NCI-H510A (cell line): Measurements from ENCODE around the gene SPON1.
"Not testable (repeated sequence)": the region's sequence is repeated elsewhere in the genome, so short reads cannot be mapped to it uniquely, and the experiment has no call there.

Source experiments
- DNase-seq: peaks from one replicate; lab custom pipeline; 2025; lab: John Stamatoyannopoulos, UW

The SPON1 gene

DNA sequence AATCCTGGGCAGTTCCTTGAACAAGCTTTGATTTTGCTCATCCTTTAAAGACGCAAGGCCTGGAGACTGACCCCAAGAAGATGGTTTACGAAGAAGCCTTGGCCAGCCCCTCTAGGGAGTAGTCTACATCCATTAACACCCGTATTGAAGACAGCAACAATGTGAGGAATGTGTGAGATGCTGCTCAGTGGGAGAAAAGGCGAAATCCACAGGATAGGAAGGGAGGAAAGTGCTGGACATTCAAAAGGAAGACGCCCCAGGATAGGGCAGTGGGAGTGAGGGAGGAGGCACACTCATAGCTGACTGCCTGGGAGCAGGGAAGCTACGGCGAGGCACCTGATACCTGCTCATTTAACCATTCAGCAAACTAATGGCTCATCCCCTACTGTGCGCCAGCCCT is 282.4 kb downstream of the SPON1 start:
- no peak for DNase-seq

DNA sequence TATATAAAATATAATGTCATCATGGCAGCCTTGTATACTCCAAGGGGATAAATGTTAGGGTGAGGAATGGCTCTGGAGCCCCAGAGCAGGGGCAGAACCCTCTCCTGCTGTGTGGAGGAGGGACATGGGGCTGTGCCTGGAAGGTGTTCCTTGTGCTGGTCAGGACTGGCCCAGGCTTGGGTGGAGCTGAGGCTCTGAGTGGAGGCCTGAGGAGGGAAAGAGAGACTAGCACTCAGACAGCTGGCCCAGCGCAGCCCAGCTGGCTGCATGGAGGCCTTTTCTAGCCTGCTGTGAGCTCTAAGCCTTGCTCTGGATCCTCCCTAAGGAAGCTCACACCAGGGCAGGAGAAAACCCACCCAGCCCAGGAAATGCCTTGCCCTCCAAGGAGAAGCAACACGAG is 282.9 kb downstream of the SPON1 start:
- no peak for DNase-seq

DNA sequence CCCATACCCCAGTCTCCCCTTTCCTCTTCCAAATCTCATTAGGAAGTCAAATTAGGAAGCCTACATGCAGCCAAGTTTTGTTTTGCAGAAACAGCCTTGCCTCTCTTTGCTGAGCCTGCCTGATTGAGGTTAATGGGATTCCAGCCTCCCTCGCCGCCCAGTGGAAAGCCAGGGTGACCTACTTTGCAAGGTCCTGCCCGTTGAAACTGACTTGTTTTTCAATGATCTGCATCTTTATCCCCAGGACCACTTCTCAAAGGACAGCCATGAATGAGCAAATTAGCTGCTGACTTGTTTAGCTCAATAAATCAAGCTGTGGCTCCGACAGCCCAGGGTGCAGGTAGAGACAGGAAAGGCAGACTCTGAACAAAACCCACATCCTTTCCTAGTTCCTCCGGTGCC is 286.1 kb downstream of the SPON1 start:
- no peak for DNase-seq

DNA sequence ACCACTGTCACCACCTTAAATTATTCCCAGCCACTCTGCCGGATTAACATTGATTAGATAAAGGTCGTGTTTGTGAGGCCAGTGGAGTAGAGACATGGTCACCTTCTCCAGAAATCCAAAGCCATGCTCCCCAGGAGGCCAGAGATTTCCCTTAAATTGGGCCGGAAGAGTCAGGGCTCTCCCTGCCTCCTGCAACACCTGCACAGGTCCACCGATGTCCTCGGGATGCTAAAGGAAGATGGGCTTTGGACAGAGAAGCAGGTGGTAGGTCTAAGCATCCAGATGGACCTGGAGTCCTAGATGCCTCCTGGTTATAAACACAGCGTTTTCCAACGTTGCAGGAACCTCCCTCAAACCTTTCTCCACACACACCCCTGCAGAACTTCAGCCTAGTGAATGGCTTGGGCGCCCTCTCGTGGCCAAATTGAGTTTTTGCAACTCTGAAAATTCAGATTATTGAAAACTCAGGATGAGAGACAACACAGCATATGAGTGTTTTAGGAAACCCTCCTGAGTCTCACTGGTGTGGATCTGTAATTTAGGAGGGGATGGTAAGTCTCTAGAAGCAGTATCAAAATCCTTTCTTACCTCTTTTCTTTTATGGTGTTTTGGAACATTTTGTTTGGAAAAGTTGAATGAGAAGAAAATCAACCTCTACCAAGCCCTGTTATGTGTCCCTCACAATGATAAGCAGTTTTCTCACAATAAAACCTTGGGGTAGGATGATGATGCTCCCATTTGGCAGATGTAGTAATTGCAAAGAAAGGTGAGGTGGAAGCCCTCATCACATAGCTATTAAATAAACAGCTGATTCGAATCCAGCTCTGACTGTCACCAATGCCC is 286.8 kb downstream of the SPON1 start:
- DNase-seq, result peak; percentile 43

DNA sequence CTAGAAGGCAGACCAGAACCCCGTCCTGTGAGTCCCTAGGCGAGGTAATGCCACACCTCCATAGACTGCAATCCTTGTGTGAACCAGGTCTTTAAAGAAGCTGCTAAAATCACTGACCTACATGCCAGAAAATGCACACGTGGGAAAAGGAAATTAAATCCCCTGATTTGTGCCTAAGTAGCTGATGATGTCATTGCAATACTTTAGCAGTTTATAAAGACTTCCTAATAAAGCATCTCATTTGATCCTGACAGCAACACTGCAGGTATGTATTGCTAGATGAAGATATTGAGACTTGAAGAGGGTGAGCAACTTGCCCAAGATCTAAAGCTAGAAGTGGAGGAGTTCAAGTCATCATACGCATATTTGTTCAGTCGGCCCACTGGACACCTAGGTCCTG is 289.2 kb downstream of the SPON1 start:
- DNase-seq, result no peak

DNA sequence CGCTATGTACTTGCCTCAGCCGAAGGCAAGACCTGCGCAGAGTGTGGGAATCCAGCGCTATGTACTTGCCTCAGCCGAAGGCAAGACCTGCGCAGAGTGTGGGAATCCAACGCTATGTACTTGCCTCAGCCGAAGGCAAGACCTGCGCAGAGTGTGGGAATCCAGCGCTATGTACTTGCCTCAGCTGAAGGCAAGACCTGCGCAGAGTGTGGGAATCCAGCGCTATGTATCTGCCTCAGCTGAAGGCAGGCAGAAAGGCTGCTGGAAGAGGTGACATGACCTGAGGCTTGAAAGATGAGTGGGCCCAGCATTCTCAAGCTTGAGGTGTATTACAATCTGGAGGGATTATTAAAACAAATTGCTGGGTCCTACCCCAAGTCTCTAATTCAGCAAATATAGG is 290.0 kb downstream of the SPON1 start:
- DNase-seq, result not testable (repeated sequence)

DNA sequence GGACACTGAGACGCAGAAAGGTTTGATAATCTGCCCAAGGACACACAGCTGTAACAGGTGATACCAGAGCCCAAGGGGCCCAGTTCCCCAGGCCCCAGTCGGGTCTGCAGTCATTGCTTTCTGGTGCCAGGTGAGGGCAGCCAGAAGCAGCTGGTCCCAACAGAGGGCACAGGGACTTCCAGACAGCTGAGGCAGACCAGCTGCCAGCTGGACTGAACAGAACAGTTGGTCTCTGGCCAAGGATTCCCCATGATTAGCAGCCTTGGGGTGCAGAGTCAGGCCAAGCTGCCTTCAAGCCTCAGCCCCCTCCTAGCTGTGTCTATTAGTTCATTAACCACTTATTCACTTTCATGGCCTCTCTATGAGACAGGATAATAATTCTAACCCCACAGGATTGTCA is 290.9 kb downstream of the SPON1 start:
- DNase-seq, result no peak

DNA sequence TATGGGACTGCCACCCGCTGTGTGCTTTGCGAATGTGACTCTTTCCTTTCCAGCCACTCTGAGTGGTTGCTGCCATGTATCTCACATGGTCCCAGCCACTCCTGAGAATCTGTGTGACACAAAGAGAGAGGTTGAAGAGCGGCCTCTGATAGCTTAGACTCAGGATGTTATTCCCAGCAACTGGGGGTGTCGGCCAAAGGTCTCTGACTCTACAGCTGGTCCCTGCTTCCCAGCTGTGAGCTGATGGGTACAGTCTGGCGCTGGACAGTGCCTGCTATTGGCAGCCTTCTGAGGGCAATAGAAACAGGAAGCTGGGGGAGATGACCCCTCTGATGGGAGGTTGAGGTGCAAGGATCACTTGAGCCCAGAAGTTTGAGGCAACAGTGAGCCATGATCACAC is 291.3 kb downstream of the SPON1 start:
- no peak for DNase-seq

DNA sequence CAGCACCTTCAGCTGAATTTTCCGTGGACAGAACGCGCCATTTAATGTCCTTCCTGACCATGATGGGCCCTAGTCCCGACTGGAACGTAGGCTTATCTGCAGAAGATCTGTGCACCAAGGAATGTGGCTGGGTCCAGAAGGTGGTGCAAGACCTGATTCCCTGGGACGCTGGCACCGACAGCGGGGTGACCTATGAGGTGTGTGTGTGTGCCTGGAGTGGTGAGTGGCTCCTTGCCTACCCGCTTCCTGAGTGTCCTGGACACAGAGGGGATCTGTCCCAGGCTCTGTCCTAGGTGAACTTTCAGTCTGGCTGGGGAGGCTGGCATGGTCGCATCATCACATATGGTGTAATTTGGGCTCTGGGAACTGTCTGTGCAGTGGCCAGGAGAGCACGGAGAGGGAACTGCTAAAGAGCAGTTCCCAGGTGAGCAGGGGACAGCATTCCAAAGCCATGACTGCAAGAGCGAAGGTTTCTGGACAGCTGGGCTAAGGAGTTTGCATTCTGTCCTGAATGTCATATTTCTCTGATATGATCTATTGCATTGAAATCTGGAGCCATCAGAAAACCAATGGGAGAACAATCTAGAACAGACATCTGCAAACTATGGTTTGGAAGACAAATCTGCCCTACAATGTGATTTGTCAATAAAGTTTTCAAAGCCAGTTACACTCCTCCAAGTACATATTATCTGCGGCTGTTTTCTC is 292.2 kb downstream of the SPON1 start:
- no peak for DNase-seq

DNA sequence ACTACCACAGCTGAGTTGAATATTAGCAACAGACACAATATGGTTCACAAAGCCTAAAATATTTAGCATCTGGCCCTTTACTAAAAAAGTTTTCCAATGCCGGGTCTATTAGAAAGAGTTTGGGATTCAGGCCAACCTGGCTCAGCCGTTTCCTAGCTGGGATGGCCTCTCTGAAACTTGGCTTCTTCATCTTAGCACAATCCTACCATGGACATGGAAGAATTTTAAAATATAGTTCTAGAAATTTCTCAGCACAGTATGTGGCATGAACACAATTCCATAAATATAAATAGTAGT is 292.7 kb downstream of the SPON1 start:
- no peak for DNase-seq

DNA sequence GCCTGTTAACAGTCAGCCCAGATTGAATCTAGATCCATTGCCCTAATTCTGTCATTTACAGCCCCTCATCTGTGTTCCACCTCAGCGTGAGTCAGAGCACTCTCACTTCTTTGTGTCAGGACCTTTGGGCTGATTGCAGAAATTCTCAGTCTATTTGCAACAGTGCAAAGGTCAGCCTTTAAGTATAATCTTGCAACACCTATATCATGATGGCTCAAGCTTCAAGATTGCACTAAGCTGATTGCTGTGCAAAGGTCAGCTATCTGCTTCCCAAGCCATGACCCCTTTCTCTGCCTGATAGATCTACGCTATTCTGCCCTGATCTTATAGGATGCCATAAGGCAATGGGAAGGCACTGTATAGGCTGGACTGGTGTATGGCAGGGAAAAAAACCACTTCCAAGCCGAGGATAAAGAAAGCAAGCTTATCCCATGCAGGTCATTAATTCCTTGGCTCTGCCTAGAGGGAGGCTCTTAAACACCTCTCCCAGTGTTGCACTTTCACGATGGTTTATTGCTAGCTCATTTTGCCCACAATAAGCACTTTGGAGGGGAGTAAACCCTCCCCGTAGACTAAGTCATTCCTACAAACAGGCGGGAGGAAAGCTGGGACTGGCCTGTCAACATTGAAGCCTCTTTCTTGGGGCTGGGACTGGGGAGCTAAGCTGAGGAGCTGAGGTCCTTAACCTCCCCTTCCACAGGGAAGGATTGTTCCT is 295.9 kb downstream of the SPON1 start:
- no peak for DNase-seq

DNA sequence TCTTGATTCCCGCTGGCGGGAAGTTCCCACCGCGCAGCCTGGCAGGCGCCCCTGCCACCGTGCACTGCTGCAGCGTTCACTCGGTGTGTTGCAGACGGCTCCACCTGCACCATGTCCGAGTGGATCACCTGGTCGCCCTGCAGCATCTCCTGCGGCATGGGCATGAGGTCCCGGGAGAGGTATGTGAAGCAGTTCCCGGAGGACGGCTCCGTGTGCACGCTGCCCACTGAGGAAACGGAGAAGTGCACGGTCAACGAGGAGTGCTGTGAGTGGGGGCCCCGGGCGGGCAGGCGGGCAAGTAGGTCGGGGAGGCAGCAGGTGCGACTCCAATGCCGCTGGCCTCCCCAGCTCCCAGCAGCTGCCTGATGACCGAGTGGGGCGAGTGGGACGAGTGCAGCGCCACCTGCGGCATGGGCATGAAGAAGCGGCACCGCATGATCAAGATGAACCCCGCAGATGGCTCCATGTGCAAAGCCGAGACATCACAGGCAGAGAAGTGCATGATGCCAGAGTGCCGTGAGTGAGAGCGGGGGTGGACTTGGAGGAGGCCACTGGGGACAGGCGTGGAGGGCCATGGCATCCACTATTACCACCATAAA is 296.8 kb downstream of the SPON1 start:
- DNase-seq, result no peak

DNA sequence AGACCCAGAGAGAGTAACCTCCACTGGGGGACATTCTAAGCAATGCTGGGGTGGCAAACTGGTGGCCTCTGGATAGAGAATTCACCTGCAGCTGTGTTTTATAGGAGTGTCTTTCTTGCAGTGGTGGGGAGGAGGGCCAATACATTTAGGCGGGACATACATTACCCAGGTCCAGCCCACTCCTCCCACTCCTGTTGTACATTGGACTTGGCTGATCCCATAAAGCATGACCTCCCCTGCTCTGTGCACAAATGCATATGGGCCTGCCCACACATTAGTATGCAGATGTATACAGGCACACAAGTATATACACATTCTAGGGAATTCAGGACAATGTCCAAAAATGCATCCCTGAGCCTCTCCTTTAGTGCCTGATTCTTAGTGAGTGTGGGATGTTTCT is 297.4 kb downstream of the SPON1 start:
- DNase-seq, result no peak

DNA sequence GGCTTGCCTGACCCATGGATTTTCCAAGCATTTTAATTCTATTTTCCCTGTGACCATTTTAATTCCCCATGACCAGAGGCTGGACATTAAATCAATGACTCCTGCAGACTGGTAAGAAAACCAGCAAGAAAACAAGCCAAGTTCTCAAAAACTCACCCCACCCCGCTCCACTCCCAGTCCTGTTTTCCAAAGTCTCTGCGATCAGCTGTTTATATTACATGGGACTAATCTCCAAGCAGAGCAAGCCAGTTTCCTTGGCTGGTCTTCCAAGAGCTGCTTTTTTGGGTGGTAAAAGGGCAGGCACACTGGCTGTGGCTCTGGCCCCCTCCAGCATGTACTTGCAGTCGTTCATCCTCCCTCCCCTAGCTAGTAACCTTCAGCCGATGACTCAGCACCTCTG is 298.5 kb downstream of the SPON1 start:
- DNase-seq, result no peak

DNA sequence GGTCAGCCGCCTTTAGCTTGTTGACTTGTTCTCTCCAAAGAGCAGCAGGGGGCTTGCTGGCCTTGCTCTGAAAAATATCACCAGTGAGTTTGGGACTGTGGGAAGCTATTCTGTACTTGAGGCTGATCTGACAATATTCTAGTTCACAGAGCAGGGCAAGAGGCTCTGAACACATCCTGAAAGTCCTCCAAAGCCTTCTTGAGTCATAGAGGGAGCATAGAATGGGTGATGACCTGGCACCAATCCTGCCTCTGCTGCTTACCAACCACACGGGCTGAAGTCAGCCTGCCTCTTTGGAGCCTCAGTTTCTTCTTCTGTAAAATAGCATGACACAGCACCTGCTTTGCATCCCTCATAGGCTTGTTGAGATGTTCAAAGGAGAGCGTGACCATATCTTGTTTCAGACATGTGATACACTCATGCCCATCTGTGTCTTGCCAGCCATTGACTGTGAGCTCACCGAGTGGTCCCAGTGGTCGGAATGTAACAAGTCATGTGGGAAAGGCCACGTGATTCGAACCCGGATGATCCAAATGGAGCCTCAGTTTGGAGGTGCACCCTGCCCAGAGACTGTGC is 299.8 kb downstream of the SPON1 start:
- DNase-seq, result no peak

DNA sequence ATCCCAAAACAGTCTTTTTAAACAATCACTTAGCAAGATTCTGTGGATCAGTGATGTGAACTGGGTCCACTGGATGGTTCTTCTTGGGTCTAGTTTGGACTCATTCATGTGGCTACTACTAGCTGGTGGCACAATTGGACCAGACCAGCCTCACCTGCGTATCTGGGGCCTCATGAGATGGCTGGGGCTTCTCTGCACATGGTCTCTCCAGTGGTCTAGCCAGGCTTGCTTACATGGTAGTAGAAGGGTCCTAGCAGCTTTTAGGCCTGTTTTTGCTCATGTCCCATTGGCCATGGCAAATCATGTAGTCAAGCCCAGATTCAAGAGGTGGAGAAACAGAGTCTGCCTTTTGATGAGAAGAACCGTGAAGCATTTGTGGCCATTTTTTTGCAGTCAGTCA is 302.4 kb downstream of the SPON1 start:
- no peak for DNase-seq

DNA sequence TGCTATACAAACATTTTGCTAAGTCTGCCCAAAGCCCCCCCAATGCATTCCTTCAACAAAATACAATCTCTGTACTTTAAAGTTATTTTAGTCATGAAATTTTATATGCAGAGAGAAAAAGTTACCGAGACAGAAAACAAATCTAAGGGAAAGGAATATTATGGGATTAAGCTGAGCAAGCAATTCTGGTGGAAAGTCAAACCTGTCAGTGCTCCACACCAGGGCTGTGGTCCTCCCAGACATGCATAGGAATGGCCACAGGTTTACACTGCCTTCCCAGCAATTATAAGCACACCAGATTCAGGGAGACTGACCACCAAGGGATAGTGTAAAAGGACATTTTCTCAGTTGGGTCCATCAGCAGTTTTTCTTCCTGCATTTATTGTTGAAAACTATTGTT is 304.1 kb downstream of the SPON1 start:
- no peak for DNase-seq

DNA sequence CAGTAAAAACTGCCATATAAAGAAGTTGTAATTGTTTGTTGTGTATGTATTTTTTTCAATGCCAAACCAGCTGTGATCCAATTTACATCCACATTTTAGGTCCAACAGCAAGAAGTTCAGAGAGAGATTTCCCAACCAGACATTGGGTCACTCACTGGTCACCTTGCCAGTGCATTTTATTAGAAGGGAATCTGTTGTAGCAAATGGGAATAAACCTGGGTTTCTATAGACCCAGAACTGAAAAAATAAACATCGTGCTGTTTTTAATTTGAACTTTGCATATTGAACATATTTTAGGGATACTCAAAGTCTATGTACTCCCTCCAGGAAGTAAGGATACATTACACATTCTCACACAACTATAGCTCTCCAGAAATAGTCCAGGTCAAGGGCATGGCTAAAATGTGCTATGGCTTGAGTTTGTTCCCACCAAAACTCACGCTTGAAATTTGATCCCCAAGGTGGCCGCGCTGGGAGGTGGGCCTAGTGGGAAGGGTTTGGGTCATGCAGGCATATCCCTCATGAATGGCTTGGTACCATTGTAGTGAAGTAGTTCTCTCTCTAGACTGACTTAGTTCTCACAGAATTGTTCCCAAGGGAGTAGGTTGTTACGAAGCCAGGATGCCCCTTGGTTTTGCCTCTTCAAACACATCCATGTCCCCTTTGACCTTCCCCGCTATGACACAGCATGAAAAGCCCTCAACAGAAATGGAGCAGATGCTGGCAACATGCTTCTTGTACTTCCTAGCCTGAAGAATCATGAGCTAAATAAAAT is 305.5 kb downstream of the SPON1 start:
- DNase-seq, result no peak

DNA sequence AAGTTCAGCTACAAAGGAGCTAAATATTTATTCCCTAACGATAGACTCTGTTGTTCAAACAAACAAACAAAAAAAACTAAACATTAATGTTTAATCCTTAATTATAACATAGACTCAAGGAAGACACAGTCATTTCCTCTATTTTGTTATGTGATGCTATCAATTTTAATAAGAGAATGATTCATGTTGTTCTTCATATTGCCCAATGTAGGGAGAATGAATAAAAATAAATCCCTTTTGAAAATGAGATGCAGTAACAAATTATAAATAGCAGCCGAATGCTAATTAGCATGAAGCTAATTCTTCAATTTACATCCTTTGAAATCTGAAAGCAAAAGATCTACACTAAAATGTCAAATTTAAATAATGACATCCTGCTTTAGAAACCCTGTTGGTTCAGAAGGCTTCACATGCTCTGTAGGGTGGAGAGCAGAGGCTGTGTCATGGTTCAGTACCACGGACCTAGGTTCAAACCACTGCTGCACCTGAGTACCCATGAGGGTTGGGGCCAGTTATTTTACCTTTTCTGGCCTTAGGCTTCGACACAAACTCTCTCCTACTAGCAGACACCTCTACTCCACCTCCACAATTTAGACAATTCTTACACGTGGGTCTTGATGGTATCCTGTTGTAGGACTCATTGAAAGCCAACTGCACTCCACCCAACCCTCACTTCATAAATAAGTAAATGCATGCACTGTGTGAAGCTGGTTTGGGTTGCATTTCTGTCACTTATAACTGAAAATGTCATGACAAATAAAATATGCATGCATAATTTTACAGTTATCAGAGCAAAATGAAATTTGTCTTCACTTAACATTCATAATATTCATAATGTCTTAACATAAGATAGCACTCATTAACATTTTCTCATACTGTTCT is 307.4 kb downstream of the SPON1 start:
- DNase-seq, result no peak

DNA sequence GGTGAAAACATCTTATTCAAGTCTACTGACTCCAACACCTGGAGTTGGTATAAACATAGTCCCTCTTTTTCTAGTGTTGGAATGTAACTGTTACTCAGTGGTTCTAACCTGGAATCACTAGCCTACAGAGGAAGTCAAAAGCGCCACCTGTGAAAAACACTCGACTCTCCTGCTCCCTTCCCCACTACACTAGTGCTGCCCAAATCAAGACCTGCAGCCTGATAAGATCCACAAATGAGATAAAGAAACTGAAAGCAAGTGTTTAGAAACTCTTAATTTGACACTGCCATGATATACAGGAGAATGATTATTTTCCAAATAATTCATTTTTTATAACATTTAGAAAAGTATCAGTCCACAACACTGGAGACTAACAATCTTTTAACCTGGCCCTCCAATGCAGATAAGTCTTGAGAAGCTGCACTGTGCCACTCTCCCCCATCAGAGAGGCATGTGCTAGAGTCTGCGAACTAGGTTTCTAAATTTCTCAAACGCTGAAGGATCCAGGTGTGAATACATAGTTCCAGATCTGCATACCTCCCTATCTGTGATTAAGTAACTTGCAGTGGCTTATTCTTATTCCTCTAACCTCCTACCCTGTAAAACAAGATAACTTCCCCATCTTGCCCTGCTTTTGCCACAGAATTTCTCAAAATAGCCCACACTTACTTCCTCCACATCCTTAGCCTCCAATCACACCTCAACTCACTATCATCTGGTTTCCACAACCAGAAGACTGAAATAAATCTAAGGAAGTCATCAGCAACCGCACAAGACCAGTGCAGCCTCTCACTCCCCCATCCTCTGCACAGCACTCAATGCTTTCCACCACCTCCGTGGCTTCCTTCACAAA is 308.4 kb downstream of the SPON1 start:
- no peak for DNase-seq
